HFF-Myc (cell line): ENCODE measurements around the gene PDIA4.

ENCODE experiments used
- DNase-seq: peaks from one replicate; pipeline ENCODE4 v3.0.0-alpha.2; 2011; ENCODE audit warnings: low read depth; ENCODE audit errors: extremely low read depth
- H3K4me3 ChIP-seq: replicated peaks from 2 replicates; pipeline ENCODE4 v1.5.1; 2011; ENCODE audit warnings: low read depth, mild to moderate bottlenecking, control low read depth, low read length
- TF ChIP-seq, protein P1 (sequence below): IDR thresholded peaks from 2 replicates; pipeline ENCODE4 v1.5.1; 2012; ENCODE audit warnings: mild to moderate bottlenecking, low read depth, low read length, control low read depth; ENCODE audit errors: missing control alignments

PDIA4 gene

DNA sequence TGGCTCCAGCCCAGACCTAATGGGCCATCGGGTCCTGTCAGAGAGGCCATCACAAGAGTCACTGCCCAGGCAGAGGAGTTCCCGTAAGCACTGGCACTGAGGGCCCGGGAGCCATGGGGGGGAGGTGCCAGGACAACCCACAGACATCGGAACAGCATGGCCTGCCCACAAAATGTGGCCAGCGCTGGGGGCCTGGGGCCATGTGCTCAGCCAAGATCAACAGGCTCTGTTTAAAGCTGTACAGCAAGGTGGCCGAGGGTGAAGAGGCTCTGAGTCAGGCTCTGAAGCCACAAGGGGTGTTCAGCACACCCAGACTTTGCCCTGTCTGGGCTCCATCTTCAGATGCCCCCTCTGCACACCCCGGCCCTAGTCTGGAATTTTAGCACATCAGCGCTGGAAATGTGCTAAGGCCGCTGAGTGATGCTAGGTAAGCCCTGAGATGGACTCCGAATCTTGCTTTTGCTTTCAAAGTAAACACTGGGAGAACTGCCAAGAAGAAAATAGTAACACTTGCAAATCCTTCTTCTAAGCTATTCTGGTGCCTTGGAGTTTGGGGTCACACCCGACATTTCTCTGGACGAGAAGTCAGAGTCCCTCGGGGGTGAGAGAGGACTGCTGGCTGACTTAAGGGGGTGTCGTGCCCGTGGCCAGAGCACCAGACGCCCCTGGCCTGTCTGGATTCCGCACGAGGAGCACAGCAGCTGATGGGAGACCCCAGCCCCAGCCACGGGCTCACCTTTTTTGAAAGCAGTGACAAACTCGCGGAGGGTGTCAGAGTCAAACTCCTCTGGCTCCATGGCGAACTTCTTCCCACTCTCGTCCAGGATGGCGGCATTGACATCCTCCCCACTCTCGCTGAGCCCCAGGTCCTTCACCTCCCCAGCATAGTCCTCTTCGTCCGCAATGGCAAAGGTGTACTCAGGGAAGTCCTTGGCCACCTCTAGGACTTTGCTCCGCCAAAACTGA lies 23.6 kb downstream of the PDIA4 start:
- TF ChIP-seq, protein P1, sequence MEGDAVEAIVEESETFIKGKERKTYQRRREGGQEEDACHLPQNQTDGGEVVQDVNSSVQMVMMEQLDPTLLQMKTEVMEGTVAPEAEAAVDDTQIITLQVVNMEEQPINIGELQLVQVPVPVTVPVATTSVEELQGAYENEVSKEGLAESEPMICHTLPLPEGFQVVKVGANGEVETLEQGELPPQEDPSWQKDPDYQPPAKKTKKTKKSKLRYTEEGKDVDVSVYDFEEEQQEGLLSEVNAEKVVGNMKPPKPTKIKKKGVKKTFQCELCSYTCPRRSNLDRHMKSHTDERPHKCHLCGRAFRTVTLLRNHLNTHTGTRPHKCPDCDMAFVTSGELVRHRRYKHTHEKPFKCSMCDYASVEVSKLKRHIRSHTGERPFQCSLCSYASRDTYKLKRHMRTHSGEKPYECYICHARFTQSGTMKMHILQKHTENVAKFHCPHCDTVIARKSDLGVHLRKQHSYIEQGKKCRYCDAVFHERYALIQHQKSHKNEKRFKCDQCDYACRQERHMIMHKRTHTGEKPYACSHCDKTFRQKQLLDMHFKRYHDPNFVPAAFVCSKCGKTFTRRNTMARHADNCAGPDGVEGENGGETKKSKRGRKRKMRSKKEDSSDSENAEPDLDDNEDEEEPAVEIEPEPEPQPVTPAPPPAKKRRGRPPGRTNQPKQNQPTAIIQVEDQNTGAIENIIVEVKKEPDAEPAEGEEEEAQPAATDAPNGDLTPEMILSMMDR = no peak
- H3K4me3 ChIP-seq = no peak overlapping the region
- no peak for DNase-seq

DNA sequence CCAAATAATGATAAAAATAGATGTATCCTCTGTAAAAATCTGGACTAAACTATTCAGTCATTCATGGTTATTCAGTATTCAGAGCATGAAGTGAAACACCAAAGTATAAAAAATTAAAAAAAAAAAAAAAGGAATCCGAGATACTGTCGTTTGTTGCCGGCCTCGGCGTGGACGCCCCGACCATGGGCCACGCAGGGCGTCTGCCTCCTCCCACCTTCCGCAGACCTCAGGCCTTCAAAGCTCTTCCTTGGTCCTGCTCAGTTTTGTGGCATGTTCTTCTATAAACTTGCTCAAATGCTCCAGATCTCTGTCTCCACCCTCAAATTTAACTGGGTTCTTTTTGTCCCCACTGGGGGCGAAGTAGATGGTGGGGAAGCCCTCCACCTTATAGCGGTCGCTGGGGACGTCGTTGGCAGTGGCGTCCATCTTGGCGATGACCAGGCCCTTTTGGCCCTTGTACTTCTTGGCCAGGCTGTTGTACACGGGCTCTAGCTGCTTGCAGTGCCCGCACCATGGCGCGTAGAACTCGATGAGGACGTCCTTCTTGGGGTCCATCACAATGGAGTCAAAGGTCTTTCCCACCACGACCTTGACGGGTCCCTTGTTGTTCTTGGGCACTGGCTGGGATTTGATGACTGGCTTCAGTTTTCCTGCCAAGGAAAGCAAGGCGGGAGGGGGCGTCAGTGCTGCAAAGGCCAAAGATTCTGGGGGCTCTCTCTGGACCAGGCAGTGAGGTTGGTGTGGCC lies 24.6 kb downstream of the PDIA4 start:
- H3K4me3 ChIP-seq = no peak overlapping the region
- DNase-seq = no peak
- TF ChIP-seq, protein P1 = no peak

DNA sequence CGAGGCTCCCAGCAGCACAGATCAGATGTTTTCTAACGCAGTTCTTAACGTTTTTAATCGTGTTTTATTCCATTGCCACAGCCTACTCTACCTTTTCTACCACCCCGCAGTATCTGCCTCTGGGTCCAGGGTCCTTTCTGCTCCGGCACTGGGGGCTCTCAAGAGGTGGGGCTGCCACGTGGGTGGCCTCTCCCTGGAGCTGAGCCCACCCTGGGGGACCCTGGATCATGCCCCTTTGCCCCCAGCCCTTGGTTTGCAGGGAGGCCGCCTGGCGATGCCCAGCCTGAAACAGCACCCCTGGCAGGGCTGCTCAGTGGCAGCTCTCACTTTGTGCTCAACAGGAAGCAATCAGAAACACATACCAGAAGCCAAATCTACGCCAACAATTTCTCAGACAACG lies 25.3 kb downstream of the PDIA4 start:
- no peak overlapping the region for H3K4me3 ChIP-seq
- TF ChIP-seq, protein P1 = no peak
- no peak for DNase-seq

DNA sequence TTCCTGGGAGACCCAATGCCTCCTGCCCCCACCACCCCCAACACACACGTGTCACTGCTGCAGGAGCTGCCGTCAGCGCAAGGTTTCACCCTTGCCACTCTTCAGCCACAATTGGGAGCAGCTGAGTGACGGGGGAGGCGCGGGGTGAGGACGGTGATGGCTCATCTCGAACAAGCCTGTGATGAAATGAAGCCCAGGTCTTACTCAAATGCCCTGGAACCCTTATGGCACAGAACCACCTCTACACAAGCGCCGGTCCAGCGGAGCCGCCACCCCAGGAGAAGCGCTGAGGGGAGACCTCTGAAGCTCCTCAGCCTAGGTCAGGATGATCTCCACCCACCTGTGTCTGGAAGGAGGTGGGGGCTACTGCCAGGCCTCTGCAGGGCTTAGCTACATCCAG lies 25.7 kb downstream of the PDIA4 start:
- H3K4me3 ChIP-seq = no peak overlapping the region
- DNase-seq = no peak
- TF ChIP-seq, protein P1 = no peak

DNA sequence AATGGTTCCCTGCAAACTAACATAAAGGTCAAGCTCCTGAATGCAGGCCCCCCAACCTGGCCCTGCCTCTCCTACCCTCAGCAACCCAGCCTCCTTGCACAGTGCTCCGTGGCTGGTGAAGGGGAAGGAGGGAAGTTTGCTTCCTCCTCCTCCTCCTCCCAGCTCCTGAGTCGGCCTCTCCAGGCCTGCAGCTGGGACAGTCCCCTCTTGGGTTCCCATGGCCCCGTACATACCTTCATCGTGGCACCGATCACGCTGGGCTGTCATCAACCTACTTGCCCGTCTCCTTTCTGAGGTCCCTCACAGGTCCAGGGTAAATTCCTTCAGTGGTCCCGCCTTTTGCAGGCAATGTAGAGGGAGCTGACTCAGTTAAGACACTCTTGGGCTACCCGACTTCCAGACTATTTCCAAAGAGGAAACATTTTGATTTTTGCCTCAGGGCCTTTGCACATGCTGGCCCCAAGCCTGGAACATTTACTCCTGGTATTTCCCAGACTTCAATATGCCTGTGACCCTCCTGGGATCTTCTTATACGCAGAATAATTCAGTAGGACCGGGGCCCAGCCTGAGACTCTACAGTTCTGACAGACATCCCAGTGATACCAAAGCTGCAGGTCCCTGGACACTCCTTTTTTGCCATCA lies 26.8 kb downstream of the PDIA4 start:
- DNase-seq = no peak
- H3K4me3 ChIP-seq = no peak overlapping the region
- TF ChIP-seq, protein P1 = no peak

DNA sequence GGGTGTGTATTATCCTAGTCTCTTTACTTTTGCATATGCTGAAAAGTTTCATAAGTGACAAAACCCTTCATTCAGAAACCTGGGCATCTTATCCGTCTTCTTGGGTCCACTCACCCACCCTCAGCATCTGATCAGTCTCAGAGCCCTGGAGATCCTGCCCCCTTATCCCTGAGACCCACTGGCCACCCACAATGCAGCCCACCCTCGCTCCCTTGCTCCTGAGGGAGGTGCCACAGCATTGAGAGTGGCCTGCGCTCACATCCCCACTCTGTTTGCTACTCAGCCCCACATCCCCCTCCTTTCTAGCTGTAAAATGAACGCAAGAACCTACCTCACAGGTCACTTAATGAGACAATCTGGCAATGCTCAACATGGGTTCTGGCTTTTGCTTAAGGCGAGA lies 27.3 kb downstream of the PDIA4 start:
- no peak for DNase-seq
- TF ChIP-seq, protein P1 = no peak
- no peak overlapping the region for H3K4me3 ChIP-seq
